ENCODE results near the gene CCNDBP1. TPM values are rescaled to one million over a fixed set of nuclear protein-coding genes. Genes with fewer than 3 reads are reported as not detected.

The CCNDBP1 gene
- polyA plus RNA-seq, 1 of the 3 experiments (the other 2 are of a cell fraction), result 63.6 TPM

DNA sequence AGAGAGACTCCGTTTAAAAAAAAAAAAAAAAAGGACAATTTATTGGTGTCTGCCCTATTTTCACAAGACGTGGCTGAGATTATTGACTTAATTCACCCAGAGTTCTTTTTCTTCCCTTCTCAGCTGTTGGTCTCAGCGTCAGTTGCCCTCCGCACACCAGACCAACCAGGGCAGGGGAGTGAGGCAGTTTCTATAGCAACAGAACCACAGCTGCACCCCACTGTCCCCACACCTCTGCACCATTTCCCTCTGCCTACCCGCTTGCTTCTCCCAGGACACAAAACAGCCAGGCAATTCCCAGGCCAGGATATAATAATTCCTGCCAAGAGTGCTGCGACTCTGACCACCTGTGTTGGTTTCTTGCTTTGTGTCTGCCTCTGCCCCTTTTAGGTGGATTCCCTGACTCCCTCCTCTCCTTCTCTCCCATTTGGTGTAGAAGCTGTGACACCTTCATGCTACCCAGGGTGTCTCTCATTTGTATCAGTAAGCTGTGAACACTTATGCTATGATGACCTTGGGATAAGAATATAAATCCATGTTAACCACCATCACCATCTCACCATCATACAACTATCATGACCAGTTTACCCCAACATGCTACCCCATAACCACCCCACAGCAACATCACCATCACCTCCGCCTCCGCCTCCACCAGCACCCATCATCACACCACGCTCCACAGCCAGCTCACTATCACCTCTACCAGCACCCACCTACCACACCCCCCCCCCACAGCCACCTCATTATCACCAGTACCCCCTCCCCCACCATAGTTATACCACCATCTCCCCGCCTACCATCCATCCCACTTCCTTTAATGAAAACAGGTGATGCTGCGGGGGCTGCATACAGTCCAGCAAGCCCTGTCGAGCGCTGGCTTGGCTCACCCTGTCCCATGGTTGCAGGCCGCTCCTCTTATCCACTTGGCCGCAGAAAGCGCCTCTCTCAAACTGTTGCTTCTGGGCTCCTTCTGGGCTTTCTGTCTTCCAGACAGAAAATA, 35.0 kb downstream of the CCNDBP1 start:
- peaks cover 0 to 15% of the 10 kb centered on the region in 2 experiments; a peak in 1 of 4 replicates for H3K4me1 ChIP-seq (ENCODE audit: control insufficient read depth in 1 of 2, insufficient read depth in 2 of 2, low read depth in 1 of 2, low read length in 1 of 2)

DNA sequence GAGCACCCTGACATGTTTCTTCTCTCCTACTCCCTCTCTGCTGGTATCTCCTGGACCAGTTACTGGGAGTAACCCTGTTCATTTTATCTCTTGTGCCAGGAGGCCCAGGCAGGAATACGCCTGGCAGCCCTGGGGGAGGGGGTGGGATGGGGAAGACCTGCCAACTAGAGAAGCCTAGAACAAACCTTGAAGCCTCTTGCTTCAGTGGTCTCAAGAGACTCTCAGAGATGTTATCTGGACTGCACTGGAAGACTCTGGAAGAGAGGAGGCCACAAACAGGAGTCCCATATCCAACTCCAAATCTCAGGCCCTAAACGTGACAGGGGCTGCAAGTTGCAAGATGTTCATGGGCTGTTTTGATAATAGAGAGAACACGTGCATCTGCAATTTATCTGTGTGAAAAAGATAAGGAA, 35.8 kb downstream of the CCNDBP1 start, which contains the start of gene EPB42:
TSS of gene EPB42 (minus strand) at position 28 of the 413 bp plus-strand sequence. CDS start 193 bp downstream, outside the sequence.
- H3K27ac ChIP-seq (ENCODE audit: low read depth in 2 of 2, low read length in 1 of 2), result no peak within 1 kb of the TSS
- no peaks in the 10 kb centered on the region for H4K20me1 ChIP-seq (ENCODE audit: insufficient read depth)
- TF ChIP-seq RXRA (IDR thresholded peaks at IDR 0.05; ENCODE audit: borderline replicate concordance, low read depth) (no peak), GABPA (IDR thresholded peaks at IDR 0.05; ENCODE audit: low read depth) (no peak), MXI1 (IDR thresholded peaks at IDR 0.05; ENCODE audit: low read depth, low read length) (no peak), ELF1 (IDR thresholded peaks at IDR 0.05) (no peak)
- TF ChIP-seq, protein P1, sequence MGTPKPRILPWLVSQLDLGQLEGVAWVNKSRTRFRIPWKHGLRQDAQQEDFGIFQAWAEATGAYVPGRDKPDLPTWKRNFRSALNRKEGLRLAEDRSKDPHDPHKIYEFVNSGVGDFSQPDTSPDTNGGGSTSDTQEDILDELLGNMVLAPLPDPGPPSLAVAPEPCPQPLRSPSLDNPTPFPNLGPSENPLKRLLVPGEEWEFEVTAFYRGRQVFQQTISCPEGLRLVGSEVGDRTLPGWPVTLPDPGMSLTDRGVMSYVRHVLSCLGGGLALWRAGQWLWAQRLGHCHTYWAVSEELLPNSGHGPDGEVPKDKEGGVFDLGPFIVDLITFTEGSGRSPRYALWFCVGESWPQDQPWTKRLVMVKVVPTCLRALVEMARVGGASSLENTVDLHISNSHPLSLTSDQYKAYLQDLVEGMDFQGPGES (IDR thresholded peaks at IDR 0.05; ENCODE audit: low read depth, low read length), result no peak
- 57% methylated on average over 3 of the region's 3 CpGs for WGBS (ENCODE audit: low lambda C conversion rate)
- H3K4me1 ChIP-seq (ENCODE audit: control insufficient read depth in 1 of 2, insufficient read depth in 2 of 2, low read depth in 1 of 2, low read length in 1 of 2), result peaks cover 0 to 15% of the 10 kb centered on the region in 2 experiments; a peak in 1 of 4 replicates
- H3K79me2 ChIP-seq (ENCODE audit: insufficient read depth), result no peaks in the 10 kb centered on the region
- POLR2A ChIA-PET, result no interaction called here
- H3K9me3 ChIP-seq, result no peaks in the 10 kb centered on the region
- no peak within 1 kb of the TSS for H3K4me3 ChIP-seq (ENCODE audit: low read depth in 2 of 2, low read length in 1 of 2)
- no peak within 1 kb of the TSS for H3K9ac ChIP-seq
- DNase-seq, result no peak
- no peaks in the 10 kb centered on the region for H3K9me2 ChIP-seq
- CTCF ChIA-PET, result interaction anchor here (1.0 to 1.9 kb wide), 2 partner anchors 17 to 64 kb away, joined by 4 to 7 read pairs; no protein-coding TSS in a partner anchor
- H3K4me2 ChIP-seq, result no peak within 1 kb of the TSS
- no peaks in the 10 kb centered on the region for H3F3A ChIP-seq (replicated peaks; ENCODE audit: insufficient read depth)
- no peaks in the 10 kb centered on the region for H3K36me3 ChIP-seq (replicated peaks in 1 of 2; ENCODE audit: control insufficient read depth in 1 of 2, insufficient read depth in 2 of 2, low read length in 1 of 2)
- H2AFZ ChIP-seq (ENCODE audit: low read depth), result no peak within 1 kb of the TSS
- H3K27me3 ChIP-seq (ENCODE audit: insufficient read depth), result peaks cover 6% of the 10 kb centered on the region; the same call in 1 of the 2 replicates

More for the DNA sequence above, 35.0 kb downstream of the CCNDBP1 start:
- ChIA-PET CTCF (interaction anchor here (0.6 to 11.9 kb wide), 2 partner anchors 9 to 65 kb away, joined by 3 to 70 read pairs; no protein-coding TSS in a partner anchor), POLR2A (no interaction called here)
- WGBS (ENCODE audit: low lambda C conversion rate), result 81% methylated on average over 16 of the region's 16 CpGs
- Histone ChIP-seq H3K27ac (ENCODE audit: low read depth in 2 of 2, low read length in 1 of 2) (no peak overlapping the region), H3K9ac (no peak overlapping the region), H2AFZ (ENCODE audit: low read depth) (no peak overlapping the region), H3K79me2 (ENCODE audit: insufficient read depth) (no peaks in the 10 kb centered on the region), H3K9me2 (no peaks in the 10 kb centered on the region), H3K4me3 (ENCODE audit: low read depth in 2 of 2, low read length in 1 of 2) (no peak overlapping the region), H3K9me3 (no peaks in the 10 kb centered on the region), H3F3A (replicated peaks; ENCODE audit: insufficient read depth) (no peaks in the 10 kb centered on the region), H3K27me3 (ENCODE audit: insufficient read depth) (peaks cover 8% of the 10 kb centered on the region; the same call in 1 of the 2 replicates), H4K20me1 (ENCODE audit: insufficient read depth) (no peaks in the 10 kb centered on the region), H3K36me3 (replicated peaks in 1 of 2; ENCODE audit: control insufficient read depth in 1 of 2, insufficient read depth in 2 of 2, low read length in 1 of 2) (no peaks in the 10 kb centered on the region), H3K4me2 (no peak overlapping the region)
- no peak for DNase-seq
- no peak for TF ChIP-seq GATA2 (CRISPR knock-in tag; IDR thresholded peaks at IDR 0.05)
- TF ChIP-seq SMC3 (IDR thresholded peaks at IDR 0.05; ENCODE audit: low read depth, low read length), result no peak
- TF ChIP-seq RFX5 (IDR thresholded peaks at IDR 0.05; ENCODE audit: low read length), result no peak
- TF ChIP-seq, protein P1 (IDR thresholded peaks at IDR 0.05; ENCODE audit: low read depth, low read length), result no peak
- no peak for TF ChIP-seq FOXM1 (IDR thresholded peaks at IDR 0.05; ENCODE audit: low read depth)
- TF ChIP-seq, protein P2, sequence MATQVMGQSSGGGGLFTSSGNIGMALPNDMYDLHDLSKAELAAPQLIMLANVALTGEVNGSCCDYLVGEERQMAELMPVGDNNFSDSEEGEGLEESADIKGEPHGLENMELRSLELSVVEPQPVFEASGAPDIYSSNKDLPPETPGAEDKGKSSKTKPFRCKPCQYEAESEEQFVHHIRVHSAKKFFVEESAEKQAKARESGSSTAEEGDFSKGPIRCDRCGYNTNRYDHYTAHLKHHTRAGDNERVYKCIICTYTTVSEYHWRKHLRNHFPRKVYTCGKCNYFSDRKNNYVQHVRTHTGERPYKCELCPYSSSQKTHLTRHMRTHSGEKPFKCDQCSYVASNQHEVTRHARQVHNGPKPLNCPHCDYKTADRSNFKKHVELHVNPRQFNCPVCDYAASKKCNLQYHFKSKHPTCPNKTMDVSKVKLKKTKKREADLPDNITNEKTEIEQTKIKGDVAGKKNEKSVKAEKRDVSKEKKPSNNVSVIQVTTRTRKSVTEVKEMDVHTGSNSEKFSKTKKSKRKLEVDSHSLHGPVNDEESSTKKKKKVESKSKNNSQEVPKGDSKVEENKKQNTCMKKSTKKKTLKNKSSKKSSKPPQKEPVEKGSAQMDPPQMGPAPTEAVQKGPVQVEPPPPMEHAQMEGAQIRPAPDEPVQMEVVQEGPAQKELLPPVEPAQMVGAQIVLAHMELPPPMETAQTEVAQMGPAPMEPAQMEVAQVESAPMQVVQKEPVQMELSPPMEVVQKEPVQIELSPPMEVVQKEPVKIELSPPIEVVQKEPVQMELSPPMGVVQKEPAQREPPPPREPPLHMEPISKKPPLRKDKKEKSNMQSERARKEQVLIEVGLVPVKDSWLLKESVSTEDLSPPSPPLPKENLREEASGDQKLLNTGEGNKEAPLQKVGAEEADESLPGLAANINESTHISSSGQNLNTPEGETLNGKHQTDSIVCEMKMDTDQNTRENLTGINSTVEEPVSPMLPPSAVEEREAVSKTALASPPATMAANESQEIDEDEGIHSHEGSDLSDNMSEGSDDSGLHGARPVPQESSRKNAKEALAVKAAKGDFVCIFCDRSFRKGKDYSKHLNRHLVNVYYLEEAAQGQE (IDR thresholded peaks at IDR 0.05; ENCODE audit: low read depth, low read length), result no peak
- TF ChIP-seq POLR2AphosphoS5 (IDR thresholded peaks at IDR 0.05; ENCODE audit: low read depth, low read length), result no peak
